Stimulated activated effector memory CD8-positive, alpha-beta T cell treated with anti-CD3 and anti-CD28 coated beads, Interleukin-12 subunit alpha, Interleukin-12 subunit beta, amount 100 ng/mL, for 72 hours (primary cell): Measurements from ENCODE around the gene SLC11A2.

Experiments
- ATAC-seq: fragments of 150-1000 bp; cut with Tn5 transposase; 2 replicates; pipeline ENCODE4 v1.10.0; 2021
- DNase-seq, 2 donors: peaks; one replicate each; pipeline ENCODE4 v3.0.0; 2021 to 2022; ENCODE audit warnings: low spot score in 2 of 2
- H3K27ac Mint-ChIP-seq: one replicate; pipeline ENCODE4 v1.8.0; 2022; ENCODE audit warnings: mild to moderate bottlenecking, mixed read lengths
- H3K36me3 Mint-ChIP-seq: one replicate; pipeline ENCODE4 v1.8.0; 2022; ENCODE audit warnings: mild to moderate bottlenecking, mixed read lengths
- H3K4me1 Mint-ChIP-seq: one replicate; pipeline ENCODE4 v1.8.0; 2022; ENCODE audit warnings: mixed read lengths
- H3K4me3 Mint-ChIP-seq: one replicate; pipeline ENCODE4 v1.8.0; 2022; ENCODE audit warnings: mild to moderate bottlenecking, mixed read lengths
- H3K9me3 Mint-ChIP-seq: one replicate; pipeline ENCODE4 v1.8.0; 2022; ENCODE audit warnings: mixed read lengths

The SLC11A2 gene

GRCh38 chr12:51025836-51026638 is at the start of gene SLC11A2:
TSS of gene SLC11A2 (minus strand) at chr12:51026384. CDS start at chr12:51010728, 15,656 bp downstream.
- peak within 1 kb of the TSS; percentile 94 for H3K4me3 Mint-ChIP-seq
- no peaks in the 10 kb centered on the region for H3K9me3 Mint-ChIP-seq
- peaks cover 24% of the 10 kb centered on the region for H3K36me3 Mint-ChIP-seq
- H3K27ac Mint-ChIP-seq: peak within 1 kb of the TSS; percentile 98
- DNase-seq (peak; percentile 85 to 96), ATAC-seq (peak; percentile 92)
- H3K4me1 Mint-ChIP-seq: peaks cover 48% of the 10 kb centered on the region

- Mint-ChIP-seq H3K9me3 (no peaks in the 10 kb centered on the region), H3K4me3 (no peak overlapping the region), H3K4me1 (peaks cover 19% of the 10 kb centered on the region), H3K27ac (no peak overlapping the region), H3K36me3 (peaks cover 51% of the 10 kb centered on the region)
- ATAC-seq (no peak), DNase-seq (no peak)
These were observed 49.2 kb upstream of the SLC11A2 start for GRCh38 chr12:51075390-51075789.

- Mint-ChIP-seq H3K4me3 (no peak overlapping the region), H3K27ac (no peak overlapping the region), H3K36me3 (peaks cover 79% of the 10 kb centered on the region), H3K9me3 (no peaks in the 10 kb centered on the region), H3K4me1 (peaks cover 16% of the 10 kb centered on the region)
- no peak for DNase-seq
- ATAC-seq: no peak
These were observed 45.5 kb upstream of the SLC11A2 start for GRCh38 chr12:51071663-51072062.

- Mint-ChIP-seq H3K9me3 (no peaks in the 10 kb centered on the region), H3K36me3 (peaks cover 95% of the 10 kb centered on the region), H3K4me3 (no peak overlapping the region), H3K4me1 (peaks cover 6% of the 10 kb centered on the region), H3K27ac (peak overlapping the region; percentile 11)
- no peak for DNase-seq
- ATAC-seq: no peak
These were observed 43.8 kb upstream of the SLC11A2 start for GRCh38 chr12:51070004-51070403.

- Mint-ChIP-seq H3K4me1 (peaks cover 6% of the 10 kb centered on the region), H3K36me3 (peaks cover 96% of the 10 kb centered on the region), H3K9me3 (no peaks in the 10 kb centered on the region), H3K27ac (peak overlapping the region; percentile 60), H3K4me3 (no peak overlapping the region)
- ATAC-seq: no peak
- no peak for DNase-seq
These were observed 41.6 kb upstream of the SLC11A2 start for GRCh38 chr12:51067771-51068170.

GRCh38 chr12:51067229-51067628 is 41.0 kb upstream of the SLC11A2 start:
- Mint-ChIP-seq H3K9me3 (no peaks in the 10 kb centered on the region), H3K4me3 (no peak overlapping the region), H3K4me1 (peaks cover 6% of the 10 kb centered on the region), H3K36me3 (peaks cover 96% of the 10 kb centered on the region), H3K27ac (peak overlapping the region; percentile 60)
- DNase-seq (no peak), ATAC-seq (no peak)

GRCh38 chr12:51065530-51065929 is 39.3 kb upstream of the SLC11A2 start:
- Mint-ChIP-seq H3K9me3 (no peaks in the 10 kb centered on the region), H3K36me3 (peaks cover 96% of the 10 kb centered on the region), H3K27ac (no peak overlapping the region), H3K4me1 (peaks cover 6% of the 10 kb centered on the region), H3K4me3 (no peak overlapping the region)
- ATAC-seq: no peak
- no peak for DNase-seq

- Mint-ChIP-seq H3K4me3 (no peak overlapping the region), H3K9me3 (no peaks in the 10 kb centered on the region), H3K36me3 (peaks cover 98% of the 10 kb centered on the region), H3K4me1 (peaks cover 3% of the 10 kb centered on the region), H3K27ac (peak overlapping the region; percentile 78)
- DNase-seq: no peak
- no peak for ATAC-seq
These were observed 36.6 kb upstream of the SLC11A2 start for GRCh38 chr12:51062631-51063397.

GRCh38 chr12:51059086-51059485 is 32.9 kb upstream of the SLC11A2 start:
- peak overlapping the region; percentile 59 for H3K27ac Mint-ChIP-seq
- no peak for ATAC-seq
- no peaks in the 10 kb centered on the region for H3K9me3 Mint-ChIP-seq
- H3K36me3 Mint-ChIP-seq: peaks cover 99% of the 10 kb centered on the region
- no peaks in the 10 kb centered on the region for H3K4me1 Mint-ChIP-seq
- no peak overlapping the region for H3K4me3 Mint-ChIP-seq
- DNase-seq: no peak

- Mint-ChIP-seq H3K9me3 (no peaks in the 10 kb centered on the region), H3K27ac (no peak overlapping the region), H3K4me3 (no peak overlapping the region), H3K4me1 (peaks cover 6% of the 10 kb centered on the region), H3K36me3 (peaks cover 100% of the 10 kb centered on the region)
- DNase-seq: no peak
- no peak for ATAC-seq
These were observed 30.1 kb upstream of the SLC11A2 start for GRCh38 chr12:51056242-51056641.

- Mint-ChIP-seq H3K4me1 (peaks cover 6% of the 10 kb centered on the region), H3K36me3 (peaks cover 100% of the 10 kb centered on the region), H3K27ac (no peak overlapping the region), H3K4me3 (no peak overlapping the region), H3K9me3 (no peaks in the 10 kb centered on the region)
- ATAC-seq: no peak
- DNase-seq: no peak
These were observed 28.9 kb upstream of the SLC11A2 start for GRCh38 chr12:51055060-51055459.

GRCh38 chr12:51051787-51052186 is 25.6 kb upstream of the SLC11A2 start:
- no peak for DNase-seq
- H3K9me3 Mint-ChIP-seq: no peaks in the 10 kb centered on the region
- ATAC-seq: no peak
- H3K36me3 Mint-ChIP-seq: peaks cover 87% of the 10 kb centered on the region
- peaks cover 21% of the 10 kb centered on the region for H3K4me1 Mint-ChIP-seq
- peak overlapping the region; percentile 5 for H3K27ac Mint-ChIP-seq
- H3K4me3 Mint-ChIP-seq: no peak overlapping the region

GRCh38 chr12:51049525-51049924 is 23.3 kb upstream of the SLC11A2 start:
- ATAC-seq (no peak), DNase-seq (no peak)
- Mint-ChIP-seq H3K9me3 (no peaks in the 10 kb centered on the region), H3K4me3 (peak overlapping the region; percentile 90), H3K27ac (peak overlapping the region; percentile 91), H3K4me1 (peaks cover 24% of the 10 kb centered on the region), H3K36me3 (peaks cover 65% of the 10 kb centered on the region)

GRCh38 chr12:51048661-51049251 is 22.6 kb upstream of the SLC11A2 start:
- Mint-ChIP-seq H3K27ac (peak overlapping the region; percentile 91), H3K36me3 (peaks cover 57% of the 10 kb centered on the region), H3K9me3 (no peaks in the 10 kb centered on the region), H3K4me1 (peaks cover 24% of the 10 kb centered on the region), H3K4me3 (peak overlapping the region; percentile 90)
- DNase-seq (no peak), ATAC-seq (no peak)

GRCh38 chr12:51047655-51048540 is 21.7 kb upstream of the SLC11A2 start, which contains the start of gene LETMD1:
TSS of gene LETMD1 (plus strand) at chr12:51048327. CDS start at chr12:51048357, 30 bp downstream.
- peak; percentile 88 to 94 for DNase-seq
- ATAC-seq: peak; percentile 98
- Mint-ChIP-seq H3K27ac (peak within 1 kb of the TSS; percentile 91), H3K4me3 (peak within 1 kb of the TSS; percentile 90), H3K4me1 (peaks cover 24% of the 10 kb centered on the region), H3K36me3 (peaks cover 48% of the 10 kb centered on the region), H3K9me3 (no peaks in the 10 kb centered on the region)
